Measurements from ENCODE around the gene LENG9. TPM values are rescaled to one million over a fixed set of nuclear protein-coding genes. Genes with fewer than 3 reads are reported as not detected.

The LENG9 gene
- total and polyA plus RNA-seq, 7 donors = 1.7 to 3.9 (median 3.3) TPM

- Histone ChIP-seq H3K36me3 (ENCODE audit: insufficient read depth in 1 of 2, low read depth in 1 of 2) (no peaks in the 10 kb centered on the region), H3K9me3 (no peaks in the 10 kb centered on the region), H3K27ac (no peak overlapping the region), H3K4me3 (peak overlapping the region; percentile 44), H3K27me3 (ENCODE audit: insufficient read depth in 3 of 3, low read length in 2 of 3) (peaks cover 0 to 36% (median 20%) of the 10 kb centered on the region in 3 donors), H3K4me1 (no peaks in the 10 kb centered on the region)
- intact Hi-C loops (cut with DNase I) = no loop called here
- peak; percentile 16 for TF ChIP-seq CTCF (IDR thresholded peaks at IDR 0.05)
- ATAC-seq (peak; percentile 38 to 59 (median 50)), DNase-seq (peak in 1 of 2 donors; percentile 71)
- 5 to 6% (median 6%) methylated on average over 26 to 43 of the region's 43 CpGs for WGBS, 3 donors
These were observed 33.0 kb downstream of the LENG9 start for GRCh38 chr19:54430306-54431254.

- intact Hi-C loops (cut with DNase I) = no loop called here
- Histone ChIP-seq H3K4me1 (no peaks in the 10 kb centered on the region), H3K9me3 (no peaks in the 10 kb centered on the region)
These were observed 33.9 kb downstream of the LENG9 start for GRCh38 chr19:54429545-54430227.

GRCh38 chr19:54429176-54429495 is 34.4 kb downstream of the LENG9 start:
- DNase-seq (no peak), ATAC-seq (no peak)
- no peak for TF ChIP-seq CTCF (IDR thresholded peaks at IDR 0.05)
- no peaks in the 10 kb centered on the region for H3K36me3 ChIP-seq (ENCODE audit: insufficient read depth in 1 of 2, low read depth in 1 of 2)
- H3K4me3 ChIP-seq = no peak overlapping the region
- no peaks in the 10 kb centered on the region for H3K4me1 ChIP-seq
- peaks cover 0 to 41% (median 22%) of the 10 kb centered on the region in 3 donors for H3K27me3 ChIP-seq (ENCODE audit: insufficient read depth in 3 of 3, low read length in 2 of 3)
- intact Hi-C loops (cut with DNase I) = no loop called here
- H3K27ac ChIP-seq = no peak overlapping the region
- WGBS, 3 donors = 30 to 44% (median 37%) methylated on average over 8 of the region's 8 CpGs
- no peaks in the 10 kb centered on the region for H3K9me3 ChIP-seq

More at GRCh38 chr19:54429545-54430227, 33.9 kb downstream of the LENG9 start:
- ATAC-seq (peak in 1 of 4 donors; percentile 14), DNase-seq (no peak)
- TF ChIP-seq CTCF (IDR thresholded peaks at IDR 0.05) = no peak
- no peak overlapping the region for H3K27ac ChIP-seq
- H3K27me3 ChIP-seq (ENCODE audit: insufficient read depth in 3 of 3, low read length in 2 of 3) = peaks cover 0 to 37% (median 22%) of the 10 kb centered on the region in 3 donors
- 37 to 40% (median 39%) methylated on average over 12 to 13 of the region's 13 CpGs for WGBS, 3 donors
- no peaks in the 10 kb centered on the region for H3K36me3 ChIP-seq (ENCODE audit: insufficient read depth in 1 of 2, low read depth in 1 of 2)
- no peak overlapping the region for H3K4me3 ChIP-seq

DNA sequence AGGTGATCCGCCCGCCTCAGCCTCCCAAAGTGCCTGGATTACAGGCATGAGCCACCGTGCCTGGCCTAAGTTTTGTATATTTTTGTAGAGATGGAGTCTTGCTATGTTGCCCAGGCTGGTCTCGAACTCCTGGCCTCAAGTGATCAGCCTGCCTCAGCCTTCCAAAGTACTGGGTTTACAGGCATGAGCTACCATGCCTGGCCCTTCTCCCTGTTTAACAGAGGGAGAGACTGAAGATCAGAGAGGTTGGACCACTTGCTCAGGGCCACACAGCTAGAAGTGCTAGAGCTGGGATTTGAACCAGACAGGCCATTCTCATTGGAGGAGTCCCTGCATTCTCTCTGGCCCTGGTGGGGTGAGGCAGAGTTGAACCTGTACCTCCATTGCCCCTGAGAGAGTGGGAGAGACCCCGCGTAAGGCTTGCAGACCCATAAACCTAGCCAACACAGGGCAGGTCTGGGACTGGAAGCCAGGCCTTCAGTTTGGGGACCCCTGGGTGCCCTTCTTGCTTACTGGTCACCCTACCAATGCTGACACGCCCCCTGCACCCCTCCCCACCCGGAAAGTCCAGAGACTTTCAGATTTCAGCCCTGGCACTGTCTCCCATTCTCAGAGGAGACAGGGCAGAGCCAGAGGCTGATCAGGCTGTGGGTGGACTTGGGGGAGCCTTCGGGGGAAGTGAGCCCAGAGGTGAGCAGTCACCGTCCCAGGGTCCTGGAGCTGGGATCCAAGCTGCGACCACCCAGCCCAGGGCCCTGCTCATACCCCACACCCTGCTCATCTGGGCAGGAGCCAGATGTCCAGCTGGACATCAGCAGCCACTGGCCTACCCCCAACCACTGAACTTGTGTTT is 35.0 kb downstream of the LENG9 start:
- Histone ChIP-seq H3K27me3 (ENCODE audit: insufficient read depth in 3 of 3, low read length in 2 of 3) (peaks cover 0 to 42% (median 22%) of the 10 kb centered on the region in 3 donors), H3K4me3 (no peak overlapping the region), H3K4me1 (no peaks in the 10 kb centered on the region), H3K9me3 (no peaks in the 10 kb centered on the region), H3K36me3 (ENCODE audit: insufficient read depth in 1 of 2, low read depth in 1 of 2) (no peaks in the 10 kb centered on the region), H3K27ac (no peak overlapping the region)
- ATAC-seq (no peak), DNase-seq (no peak)
- no peak for TF ChIP-seq CTCF (IDR thresholded peaks at IDR 0.05)
- 67 to 79% (median 72%) methylated on average over 10 to 11 of the region's 11 CpGs for WGBS, 3 donors
- intact Hi-C loops (cut with DNase I) = no loop called here

Data from psoas muscle (tissue), 8 donors.